ENCODE data around the gene TRAPPC2.

GRCh38 chrX:13780868-13781427, 46.5 kb upstream of the TRAPPC2 start:
- TF ChIP-seq, protein P1, sequence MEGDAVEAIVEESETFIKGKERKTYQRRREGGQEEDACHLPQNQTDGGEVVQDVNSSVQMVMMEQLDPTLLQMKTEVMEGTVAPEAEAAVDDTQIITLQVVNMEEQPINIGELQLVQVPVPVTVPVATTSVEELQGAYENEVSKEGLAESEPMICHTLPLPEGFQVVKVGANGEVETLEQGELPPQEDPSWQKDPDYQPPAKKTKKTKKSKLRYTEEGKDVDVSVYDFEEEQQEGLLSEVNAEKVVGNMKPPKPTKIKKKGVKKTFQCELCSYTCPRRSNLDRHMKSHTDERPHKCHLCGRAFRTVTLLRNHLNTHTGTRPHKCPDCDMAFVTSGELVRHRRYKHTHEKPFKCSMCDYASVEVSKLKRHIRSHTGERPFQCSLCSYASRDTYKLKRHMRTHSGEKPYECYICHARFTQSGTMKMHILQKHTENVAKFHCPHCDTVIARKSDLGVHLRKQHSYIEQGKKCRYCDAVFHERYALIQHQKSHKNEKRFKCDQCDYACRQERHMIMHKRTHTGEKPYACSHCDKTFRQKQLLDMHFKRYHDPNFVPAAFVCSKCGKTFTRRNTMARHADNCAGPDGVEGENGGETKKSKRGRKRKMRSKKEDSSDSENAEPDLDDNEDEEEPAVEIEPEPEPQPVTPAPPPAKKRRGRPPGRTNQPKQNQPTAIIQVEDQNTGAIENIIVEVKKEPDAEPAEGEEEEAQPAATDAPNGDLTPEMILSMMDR (conservative IDR thresholded peaks at IDR 0.05; ENCODE audit: low read depth, low read length): no peak
- TF ChIP-seq FOS (IDR thresholded peaks at IDR 0.05; ENCODE audit: low read depth, low read length): no peak
- TF ChIP-seq SMC3 (IDR thresholded peaks at IDR 0.05; ENCODE audit: low read depth, low read length): no peak
- no peak for TF ChIP-seq POLR2A (IDR thresholded peaks at IDR 0.05; ENCODE audit: low read depth, low read length)
- TF ChIP-seq USF2 (IDR thresholded peaks at IDR 0.05; ENCODE audit: low read depth, low read length): no peak
- TF ChIP-seq RFX5 (IDR thresholded peaks at IDR 0.05; ENCODE audit: low read depth, low read length): no peak
- no peak for TF ChIP-seq RAD21 (IDR thresholded peaks at IDR 0.05; ENCODE audit: low read length)
- no peak for TF ChIP-seq MAZ (IDR thresholded peaks at IDR 0.05; ENCODE audit: borderline replicate concordance, low read depth, low read length)
- TF ChIP-seq ELK1 (IDR thresholded peaks at IDR 0.05; ENCODE audit: borderline replicate concordance, low read depth, low read length): no peak
